Activated CD8-positive, alpha-beta memory T cell treated with anti-CD3 and anti-CD28 coated beads for 24 hours (primary cell): ENCODE measurements around the gene STRIT1.
"Not testable (repeated sequence)": the region's sequence is repeated elsewhere in the genome, so short reads cannot be mapped to it uniquely, and the experiment has no call there.

Experiments used
- DNase-seq: peaks from one replicate; pipeline ENCODE4 v3.0.0-alpha.2; 2020

Gene STRIT1

DNA sequence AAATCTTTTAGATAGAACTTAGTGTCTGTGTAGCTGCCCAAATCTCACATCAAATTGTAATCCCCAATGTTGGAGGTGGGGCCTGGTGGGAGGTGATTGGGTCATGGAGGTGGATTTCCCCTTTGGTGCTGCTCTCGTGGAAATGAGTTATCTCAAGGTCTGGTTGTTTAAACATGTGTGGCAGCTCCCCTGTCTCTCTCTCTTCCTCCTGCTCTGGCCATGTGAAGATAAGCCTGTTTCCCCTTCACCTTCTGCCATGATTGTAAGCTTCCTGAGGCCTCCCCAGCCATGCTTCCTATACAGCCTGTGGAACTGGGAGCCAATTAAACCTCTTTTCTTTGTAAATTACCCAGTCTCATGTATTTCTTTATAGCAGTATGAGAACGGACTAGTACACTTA is 30.6 kb downstream of the STRIT1 start:
- not testable (repeated sequence) for DNase-seq

DNA sequence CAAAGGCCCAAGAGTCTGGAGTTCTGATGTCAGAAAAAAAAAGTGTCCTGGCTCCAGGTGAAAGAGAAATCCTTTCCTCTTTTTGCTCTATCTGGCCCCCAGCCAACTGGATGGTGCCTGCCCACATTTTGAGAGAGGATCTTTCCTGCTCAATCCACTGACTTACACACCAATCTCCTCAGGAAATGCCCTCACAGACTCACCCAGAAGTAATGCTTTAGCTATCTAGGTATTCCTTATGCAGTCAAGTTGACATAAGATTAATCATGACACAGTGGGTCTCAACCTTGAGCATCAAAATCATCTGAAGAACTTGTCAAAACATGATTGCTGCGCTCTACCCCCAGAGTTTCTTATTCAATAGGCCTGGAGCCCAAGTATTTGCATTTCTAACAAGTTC is 31.2 kb downstream of the STRIT1 start:
- DNase-seq = no peak

DNA sequence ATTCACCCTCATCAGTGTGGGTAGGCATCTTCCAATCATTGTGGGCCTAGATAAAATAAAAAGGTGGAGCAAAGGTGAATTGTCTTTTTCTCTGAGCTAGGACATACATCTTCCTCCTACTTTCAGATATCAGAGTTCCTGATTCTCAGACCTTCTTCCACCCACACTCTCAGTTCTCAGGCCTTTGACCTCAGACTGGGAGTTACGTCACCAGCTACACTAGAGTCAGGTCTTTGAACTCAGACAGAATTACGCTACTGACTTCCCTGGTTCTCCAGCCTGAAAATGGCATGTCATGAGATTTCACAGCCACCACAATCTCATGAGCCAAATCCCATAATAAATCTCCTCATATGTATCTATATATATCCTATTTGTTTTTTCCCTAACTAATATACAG is 39.0 kb downstream of the STRIT1 start:
- DNase-seq = no peak

DNA sequence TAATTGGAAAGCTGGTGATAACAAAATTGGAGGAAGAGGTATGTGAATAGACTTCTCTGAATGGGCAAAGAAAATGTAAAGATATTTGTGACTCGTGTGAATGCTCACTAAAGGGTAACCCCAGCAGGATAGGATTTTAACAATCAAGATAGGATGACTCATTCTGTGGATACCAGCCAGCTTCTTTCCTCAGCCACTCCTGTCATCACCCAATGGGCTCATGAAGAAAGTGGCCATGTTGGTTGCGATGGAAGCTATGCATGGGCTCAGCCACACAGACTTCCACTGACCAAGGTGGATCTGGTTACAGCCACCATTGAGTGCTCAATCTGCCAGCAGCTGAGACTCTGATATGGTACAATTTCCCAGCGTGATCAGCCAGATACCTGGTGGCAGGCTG is 40.9 kb downstream of the STRIT1 start:
- no peak for DNase-seq

DNA sequence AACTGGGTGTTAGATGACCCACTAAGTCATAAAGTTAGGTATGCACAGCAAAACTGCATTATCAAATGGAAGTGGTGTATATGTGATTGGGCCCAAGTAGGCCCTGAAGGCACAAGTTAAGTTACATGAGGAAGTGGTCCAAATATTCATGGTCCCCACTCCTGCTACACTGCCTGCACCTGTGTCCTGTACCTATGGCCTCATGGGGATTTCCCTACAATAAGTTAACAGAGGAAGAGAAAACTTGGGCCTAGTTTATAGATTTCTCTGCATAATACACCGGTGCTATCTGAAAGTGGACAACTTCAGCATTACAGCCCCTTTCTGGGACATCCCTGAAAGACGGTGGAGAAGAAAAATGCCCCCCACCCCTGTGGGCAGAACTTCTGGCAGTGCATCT is 41.5 kb downstream of the STRIT1 start:
- no peak for DNase-seq

DNA sequence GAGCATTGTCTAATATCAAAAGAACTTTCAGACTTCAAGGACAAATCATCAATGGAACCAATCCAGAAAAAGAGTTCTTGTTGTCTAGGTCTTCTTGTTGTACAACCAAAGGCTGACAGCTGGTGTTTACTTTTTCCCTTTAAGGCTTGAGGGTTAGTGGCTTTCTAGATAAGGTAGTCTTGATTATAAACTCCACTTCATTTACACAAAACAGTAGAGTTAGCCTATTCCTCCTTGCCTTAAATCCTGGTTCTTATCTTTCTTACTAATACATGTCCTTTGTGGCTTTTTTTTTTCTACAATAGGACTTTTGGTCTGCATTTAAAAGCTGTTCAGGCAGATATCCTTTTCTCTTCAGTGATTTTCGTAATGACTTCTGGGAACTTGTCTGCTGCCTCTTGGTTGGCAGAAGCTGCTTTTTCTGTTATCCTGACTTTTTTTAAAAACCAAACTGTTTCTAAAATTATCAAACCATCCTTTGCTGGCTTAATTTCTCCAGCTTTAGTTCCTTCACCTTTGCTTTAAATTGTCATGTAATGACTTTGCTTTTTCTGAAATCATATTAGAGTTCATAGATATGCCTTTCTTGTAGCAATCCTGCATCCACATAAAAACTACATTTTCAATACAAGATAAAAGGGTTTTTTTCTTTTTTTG is 44.8 kb downstream of the STRIT1 start:
- DNase-seq = no peak

DNA sequence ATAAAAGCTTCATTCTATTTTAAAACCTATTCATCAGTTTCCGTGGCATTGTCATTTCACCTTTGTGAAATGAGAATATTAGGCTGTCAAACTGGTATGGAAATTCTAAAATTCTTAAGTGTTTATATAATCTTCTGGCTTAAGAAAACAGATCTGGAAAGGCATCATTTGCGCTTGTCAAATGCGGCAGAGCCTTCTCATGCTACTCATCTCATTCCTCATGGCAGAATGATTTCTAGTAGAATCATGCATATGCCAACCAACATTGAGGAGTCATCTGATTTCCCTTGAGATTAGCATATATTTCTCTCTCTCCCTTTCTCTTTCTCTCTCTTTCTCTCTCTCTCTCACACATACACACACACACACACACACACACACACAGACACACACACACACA is 48.8 kb downstream of the STRIT1 start:
- no peak for DNase-seq

DNA sequence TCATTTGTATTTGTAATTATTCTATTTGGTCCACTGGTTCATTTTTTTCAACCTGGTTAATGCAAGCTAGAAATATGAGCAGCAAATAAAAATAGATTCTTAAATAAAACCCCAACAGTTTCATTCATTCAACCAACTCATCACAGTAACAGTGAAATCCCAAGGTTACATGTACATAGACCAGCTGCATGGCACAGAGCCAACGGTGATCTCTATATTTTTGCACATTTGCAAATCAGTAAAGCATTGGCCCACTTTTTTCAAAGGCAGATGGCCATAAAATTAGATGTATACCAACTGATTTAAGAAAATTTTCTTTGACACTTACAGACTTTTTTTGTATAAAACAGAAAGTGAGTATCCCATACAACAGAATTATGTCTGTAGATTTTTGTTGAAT is 49.3 kb downstream of the STRIT1 start:
- DNase-seq = no peak

DNA sequence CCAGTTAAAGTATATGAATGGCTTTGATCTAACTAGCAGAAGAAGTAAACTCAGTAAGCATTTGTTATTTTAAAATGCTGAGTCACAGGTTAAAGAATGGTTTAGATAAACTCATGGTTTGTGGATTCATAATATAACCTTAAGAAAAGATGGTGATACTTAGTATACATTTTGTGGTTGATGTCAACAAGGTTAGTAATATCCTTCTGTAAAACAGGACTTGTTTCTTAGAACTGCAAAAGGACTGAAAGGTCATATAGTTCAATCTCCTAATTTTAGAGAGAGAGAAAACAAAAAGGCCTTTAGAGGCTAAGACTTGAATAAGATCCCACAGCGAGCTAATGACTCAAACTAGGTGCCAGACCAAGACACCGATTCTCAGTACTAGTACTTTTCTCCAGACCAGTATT is 50.0 kb downstream of the STRIT1 start:
- DNase-seq = no peak

DNA sequence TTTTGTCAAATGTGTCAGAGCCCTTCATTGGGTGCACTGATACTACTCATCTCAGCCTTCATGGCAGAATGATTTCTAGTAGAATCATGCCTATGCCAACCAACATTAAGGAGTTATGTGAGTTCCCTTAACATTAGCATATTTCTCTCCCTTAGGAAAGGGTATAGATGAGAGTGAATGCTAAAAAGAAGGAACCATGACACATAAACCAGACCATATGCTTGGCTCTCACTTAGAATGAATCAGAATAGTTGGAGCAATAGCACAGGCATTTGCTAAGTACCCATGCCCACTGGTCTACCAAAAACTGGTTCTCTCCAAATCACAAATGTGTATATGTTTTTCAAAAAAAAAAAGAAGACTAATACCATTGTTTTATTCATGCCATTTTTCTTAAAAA is 51.1 kb downstream of the STRIT1 start:
- DNase-seq = no peak

DNA sequence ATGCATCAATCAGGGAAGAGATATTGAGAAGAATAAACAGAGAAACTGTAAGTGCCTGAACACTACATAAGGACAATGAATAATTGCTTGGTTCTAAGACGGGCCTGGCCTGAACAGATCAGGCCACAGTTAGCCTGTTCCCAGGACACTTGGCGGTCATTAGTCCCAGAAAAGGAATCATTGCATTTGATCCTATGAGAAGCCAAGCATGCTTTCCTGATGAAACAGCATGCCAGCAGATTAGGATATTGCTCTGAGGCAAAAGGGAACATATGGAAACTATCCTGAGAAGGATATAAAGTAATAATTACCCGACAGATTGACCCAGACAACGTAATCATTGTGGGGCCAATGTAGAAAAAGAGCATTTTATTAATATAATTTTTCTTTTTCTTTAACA is 51.9 kb downstream of the STRIT1 start:
- no peak for DNase-seq
